ENCODE results near the gene FAM78B.

- TF ChIP-seq CTCF (IDR thresholded peaks at IDR 0.05), result no peak
- no peak for TF ChIP-seq POLR2A (IDR thresholded peaks at IDR 0.05)
- TF ChIP-seq EP300 (IDR thresholded peaks at IDR 0.05), result no peak
Measured at GRCh38 chr1:166165661-166166328, 1.0 kb downstream of the FAM78B start.

Data from stomach (tissue), 4 donors.